GM21786 (cell line): ENCODE data around the gene P3H2.

Experiments used
- ATAC-seq: cut with Tn5 transposase; IDR thresholded peaks from one replicate; pipeline ENCODE4 v1.9.1; 2021; ENCODE audit not compliant: unreplicated experiment

P3H2 gene

GRCh38 chr3:190019844-190020243 is 100.9 kb downstream of the P3H2 start:
- no peak for ATAC-seq

- no peak for ATAC-seq
Observed at GRCh38 chr3:190019006-190019405, 101.7 kb downstream of the P3H2 start.

- no peak for ATAC-seq
Observed at GRCh38 chr3:190018460-190018859, 102.2 kb downstream of the P3H2 start.

- ATAC-seq = no peak
Observed at GRCh38 chr3:190017521-190018288, 103.0 kb downstream of the P3H2 start.

- ATAC-seq = no peak
Observed at GRCh38 chr3:190016966-190017365, 103.7 kb downstream of the P3H2 start.

GRCh38 chr3:190014940-190015339 is 105.8 kb downstream of the P3H2 start:
- ATAC-seq = no peak

- ATAC-seq = no peak
Observed at GRCh38 chr3:190013943-190014924, 106.5 kb downstream of the P3H2 start.

GRCh38 chr3:190012784-190013183 is 107.9 kb downstream of the P3H2 start:
- no peak for ATAC-seq

GRCh38 chr3:190012314-190012782 is 108.3 kb downstream of the P3H2 start:
- ATAC-seq = no peak

- ATAC-seq = no peak
Observed at GRCh38 chr3:190010486-190010885, 110.2 kb downstream of the P3H2 start.

- ATAC-seq = no peak
Observed at GRCh38 chr3:190009614-190010013, 111.1 kb downstream of the P3H2 start.

GRCh38 chr3:190008432-190008831 is 112.3 kb downstream of the P3H2 start:
- no peak for ATAC-seq

GRCh38 chr3:190005343-190006113 is 115.2 kb downstream of the P3H2 start:
- ATAC-seq = no peak

- ATAC-seq = no peak
Observed at GRCh38 chr3:190004656-190005055, 116.0 kb downstream of the P3H2 start.

- ATAC-seq = no peak
Observed at GRCh38 chr3:190003681-190004123, 117.0 kb downstream of the P3H2 start.

- ATAC-seq = no peak
Observed at GRCh38 chr3:190003068-190003467, 117.6 kb downstream of the P3H2 start.

- no peak for ATAC-seq
Observed at GRCh38 chr3:190001426-190001825, 119.3 kb downstream of the P3H2 start.

GRCh38 chr3:190000861-190001196 is 119.9 kb downstream of the P3H2 start:
- no peak for ATAC-seq

- no peak for ATAC-seq
Observed at GRCh38 chr3:190000187-190000860, 120.4 kb downstream of the P3H2 start.

GRCh38 chr3:189999718-190000117 is 121.0 kb downstream of the P3H2 start:
- no peak for ATAC-seq

- no peak for ATAC-seq
Observed at GRCh38 chr3:189995129-189995528, 125.6 kb downstream of the P3H2 start.
